Endothelial cell of umbilical vein (primary cell): ENCODE data around the gene TSPAN18. TPM values are rescaled to one million over a fixed set of nuclear protein-coding genes. Genes with fewer than 3 reads are reported as not detected.

ENCODE experiments used
- BruUV-seq: library from RNA; stranded (reverse); fragments of 400-500 nt; replicated peaks from 2 replicates; lab custom pipeline; 2021; lab: Mats Ljungman, UMichigan
- CTCF ChIA-PET: fragments of 300-600, 350-600 bp; sonication (Branson Sonifier 250); formaldehyde crosslinking; loops from one replicate; lab custom pipeline; 2021; ENCODE audit warnings: antibody characterized with exemption, inconsistent platforms; lab: Charles Lee
- POLR2A ChIA-PET: fragments of 300-600, 350-600 bp; sonication (Branson Sonifier 250); formaldehyde crosslinking; loops from one replicate; lab custom pipeline; 2021; ENCODE audit warnings: antibody characterized with exemption, inconsistent platforms; lab: Charles Lee
- DNase-seq: peaks from one replicate; pipeline ENCODE4 v3.0.0-alpha.2; 2011; ENCODE audit warnings: low read depth, low spot score
- FAIRE-seq: peaks from 2 replicates; lab custom pipeline; 2011; peaks lifted over from hg19 to GRCh38; lab: Jason Lieb, UNC
- H2AFZ ChIP-seq: 2 replicates; pipeline ENCODE4 v1.6.0; 2012; ENCODE audit warnings: low read depth, low read length, control low read depth, inconsistent platforms
- H3K27ac ChIP-seq: 2 replicates; pipeline ENCODE4 v1.5.1; 2011; ENCODE audit warnings: low read depth, mild to moderate bottlenecking, control low read depth, low read length, moderate library complexity; ENCODE audit not compliant: insufficient read depth
- H3K27me3 ChIP-seq, 2 experiments: 2 replicates each; pipeline versions ENCODE4 v1.6.0 to v1.6.1; 2011; ENCODE audit warnings: low read length in 2 of 2, mixed read lengths in 1 of 2; ENCODE audit not compliant: control insufficient read depth in 2 of 2, insufficient read depth in 2 of 2
- H3K36me3 ChIP-seq, 2 experiments: 2 replicates in 1 of 2; 3 replicates in 1 of 2; pipeline ENCODE4 v1.5.1; 2011; ENCODE audit warnings: low read length in 2 of 2, mild to moderate bottlenecking in 1 of 2, moderate library complexity in 1 of 2; ENCODE audit not compliant: control insufficient read depth in 2 of 2, insufficient read depth in 2 of 2; ENCODE audit errors: extremely low read depth in 1 of 2
- H3K4me1 ChIP-seq: 3 replicates; pipeline ENCODE4 v1.5.1; 2011; ENCODE audit warnings: mild to moderate bottlenecking, low read length; ENCODE audit not compliant: control insufficient read depth, insufficient read depth; ENCODE audit errors: extremely low read depth
- H3K4me2 ChIP-seq: 2 replicates; pipeline ENCODE4 v1.6.1; 2011; ENCODE audit warnings: low read length, control low read depth, mixed read lengths; ENCODE audit not compliant: insufficient read depth
- H3K4me3 ChIP-seq, 3 experiments: fragments of 200-600 bp in 1 of 3; sonication (generic), shearing (Covaris generic) in 1 of 3; replicated peaks in 1 of 3; 2 replicates each; pipeline ENCODE4 v1.5.1; 2011 to 2016; ENCODE audit warnings: control low read depth in 3 of 3, low read length in 3 of 3, mild to moderate bottlenecking in 2 of 3, inconsistent platforms in 1 of 3, low read depth in 1 of 3, moderate library complexity in 1 of 3; ENCODE audit not compliant: insufficient read depth in 1 of 3
- H3K79me2 ChIP-seq: 2 replicates; pipeline ENCODE4 v1.6.0; 2012; ENCODE audit warnings: low read length, inconsistent platforms; ENCODE audit not compliant: control insufficient read depth, insufficient read depth
- H3K9ac ChIP-seq: replicated peaks from 2 replicates; pipeline ENCODE3; 2011; ENCODE audit warnings: low read length, control low read depth; ENCODE audit not compliant: insufficient read depth; ENCODE audit errors: extremely low read depth
- H3K9me1 ChIP-seq: replicated peaks from 3 replicates; pipeline ENCODE4 v1.6.0; 2011; ENCODE audit warnings: mild to moderate bottlenecking, low read length; ENCODE audit not compliant: control insufficient read depth, insufficient read depth; ENCODE audit errors: extremely low read depth
- H3K9me3 ChIP-seq: replicated peaks from 2 replicates; pipeline ENCODE4 v1.5.1; 2012; ENCODE audit warnings: low read length, inconsistent platforms; ENCODE audit not compliant: control insufficient read depth, insufficient read depth
- H4K20me1 ChIP-seq: replicated peaks from 2 replicates; pipeline ENCODE3; 2011; ENCODE audit warnings: mild to moderate bottlenecking, low read length; ENCODE audit not compliant: control insufficient read depth, insufficient read depth; ENCODE audit errors: extremely low read depth
- EZH2 ChIP-seq: IDR thresholded peaks from 2 replicates; pipeline ENCODE4 v1.6.1; 2012; ENCODE audit warnings: borderline replicate concordance, low read depth, mild to moderate bottlenecking, moderate library complexity, low read length, inconsistent platforms; ENCODE audit not compliant: severe bottlenecking
- FOS ChIP-seq: IDR thresholded peaks from 2 replicates; pipeline ENCODE4 v1.6.1; 2011; ENCODE audit warnings: mild to moderate bottlenecking, low read length, moderate library complexity, borderline replicate concordance; ENCODE audit not compliant: insufficient read depth
- GATA2 ChIP-seq: IDR thresholded peaks from 2 replicates; pipeline ENCODE4 v1.7.0; 2011; ENCODE audit warnings: low read depth, mild to moderate bottlenecking, moderate library complexity, mixed read lengths, low read length; ENCODE audit not compliant: insufficient read length, insufficient read depth
- JUN ChIP-seq: IDR thresholded peaks from 2 replicates; pipeline ENCODE4 v1.6.1; 2011; ENCODE audit warnings: borderline replicate concordance, low read depth; ENCODE audit not compliant: insufficient read length, insufficient read depth
- MYC ChIP-seq: IDR thresholded peaks from one replicate; pipeline ENCODE4 v1.6.1; 2011; ENCODE audit warnings: mild to moderate bottlenecking, low read depth, low read length
- POLR2A ChIP-seq: IDR thresholded peaks from 2 replicates; pipeline ENCODE4 v1.6.1; 2012; ENCODE audit warnings: low read depth, mild to moderate bottlenecking, control low read depth, low read length
- POLR2AphosphoS5 ChIP-seq: IDR thresholded peaks from 2 replicates; pipeline ENCODE4 v1.6.1; 2012; ENCODE audit warnings: low read depth, mild to moderate bottlenecking, control low read depth, low read length, moderate library complexity; ENCODE audit not compliant: insufficient read depth
- dilution Hi-C: fragments of 300-500 bp; cut with MboI; formaldehyde crosslinking; loops from one replicate; pipeline ENCODE4 v1.15.0; 2019; ENCODE audit warnings: low sequenced_read_pairs; ENCODE audit not compliant: extremely low pct_ligation_motif_present
- intact Hi-C: fragments of 100-400 bp; cut with micrococcal nuclease; formaldehyde crosslinking; loops from one replicate; pipeline ENCODE4 v1.10.0; 2022
- polyA plus RNA-seq, 4 experiments: library from polyadenylated mRNA; depleted of rRNA in 3 of 4; stranded (reverse) in 3 of 4; unstranded in 1 of 4; fragments of >200 nt; gene quantifications; 2 replicates each; pipeline versions ENCODE4 v1.2.1 to v1.2.3, GENCODE V29; 2011 to 2012; ENCODE audit warnings: missing spikeins in 1 of 4
- total RNA-seq: library from RNA; stranded (reverse); gene quantifications from 2 replicates; pipeline ENCODE4 v1.2.3, GENCODE V29; 2021
- TF ChIP-seq, protein P1 (sequence below): IDR thresholded peaks from 2 replicates; pipeline ENCODE4 v1.6.1; 2011; ENCODE audit not compliant: insufficient read depth, insufficient read length
- TF ChIP-seq, protein P2 (sequence below), 2 donors: IDR thresholded peaks; 1 replicate in 1 of 2; 2 replicates in 1 of 2; pipeline ENCODE4 v1.5.1; 2011; ENCODE audit warnings: low read length in 2 of 2, mild to moderate bottlenecking in 2 of 2, moderate library complexity in 2 of 2, control low read depth in 1 of 2, inconsistent platforms in 1 of 2, low read depth in 1 of 2; ENCODE audit not compliant: insufficient read depth in 1 of 2; ENCODE audit errors: extremely low read depth in 1 of 2

The TSPAN18 gene
- total and polyA plus RNA-seq, 2 donors (not counting 3 experiments of a cell fraction or from before 2014, with no cell fraction given), result 32.2 to 118 TPM

DNA sequence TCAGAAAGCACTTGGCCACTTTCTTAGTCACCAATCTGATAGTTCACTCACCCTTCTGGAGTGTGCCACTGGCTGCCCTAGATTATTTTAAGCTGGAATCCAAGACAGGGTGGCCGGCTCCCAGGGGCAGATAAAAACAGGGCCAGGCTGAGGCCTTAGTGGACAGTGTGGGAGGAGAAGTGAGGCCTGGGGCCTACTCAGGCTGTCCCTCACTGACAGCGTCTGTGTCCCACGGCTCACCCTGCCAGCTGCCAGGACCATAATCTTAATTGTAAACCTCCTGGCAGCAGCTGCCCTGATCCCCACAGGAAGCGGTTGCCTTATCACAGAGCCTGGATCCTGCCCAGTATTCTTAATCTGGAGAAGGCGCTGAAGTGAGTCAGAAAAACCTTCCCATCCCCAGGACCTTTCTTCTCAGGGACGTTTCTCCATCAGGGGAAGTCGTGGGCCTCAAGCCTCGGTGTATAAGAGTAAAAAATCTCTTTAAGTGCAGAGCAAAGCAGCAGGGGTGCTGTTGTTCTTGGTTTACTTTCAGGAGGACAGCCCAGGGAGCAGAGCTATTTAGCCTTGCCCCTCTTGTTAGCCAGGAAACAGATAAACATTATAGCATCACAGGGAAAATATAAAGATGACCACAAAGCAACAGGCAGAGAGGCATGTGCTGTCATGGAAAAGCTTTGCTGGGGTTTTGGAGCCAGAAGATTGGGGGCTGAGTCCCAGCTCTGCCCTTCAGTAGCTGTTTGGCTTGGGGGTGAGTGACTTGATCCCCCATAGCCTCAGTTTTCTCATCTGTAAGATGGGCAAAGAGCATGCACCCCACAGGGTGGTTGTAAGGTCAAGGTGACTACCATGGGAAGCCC, 39.6 kb downstream of the TSPAN18 start:
- dilution Hi-C loops, result no loop called here
- no TSS peak for BruUV-seq
- DNase-seq (peak; percentile 92), FAIRE-seq (peak; percentile 89)
- CTCF ChIA-PET, result interaction anchor here (0.6 to 2.7 kb wide), 12 partner anchors 9 to 145 kb away, joined by 3 to 18 read pairs (median 4); no protein-coding TSS in a partner anchor
- no peaks in the 10 kb centered on the region for H3K27me3 ChIP-seq
- peaks cover 0 to 11% of the 10 kb centered on the region in 2 experiments for H3K36me3 ChIP-seq
- POLR2A ChIA-PET, result no interaction called here
- H3K9ac ChIP-seq, result peak overlapping the region; percentile 51
- intact Hi-C loops, result loop anchor here (1.0 to 2.0 kb wide), 3 partner anchors 9 to 144 kb away; no protein-coding TSS in a partner anchor
- peak; percentile 59 for TF ChIP-seq POLR2AphosphoS5
- peak; percentile 53 for TF ChIP-seq JUN
- TF ChIP-seq POLR2A, result no peak
- TF ChIP-seq EZH2, result no peak
- TF ChIP-seq, protein P1, sequence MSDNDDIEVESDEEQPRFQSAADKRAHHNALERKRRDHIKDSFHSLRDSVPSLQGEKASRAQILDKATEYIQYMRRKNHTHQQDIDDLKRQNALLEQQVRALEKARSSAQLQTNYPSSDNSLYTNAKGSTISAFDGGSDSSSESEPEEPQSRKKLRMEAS, result no peak
- peak; percentile 93 for TF ChIP-seq GATA2
- no peak for TF ChIP-seq MYC
- TF ChIP-seq FOS, result peak; percentile 77
- TF ChIP-seq, protein P2, sequence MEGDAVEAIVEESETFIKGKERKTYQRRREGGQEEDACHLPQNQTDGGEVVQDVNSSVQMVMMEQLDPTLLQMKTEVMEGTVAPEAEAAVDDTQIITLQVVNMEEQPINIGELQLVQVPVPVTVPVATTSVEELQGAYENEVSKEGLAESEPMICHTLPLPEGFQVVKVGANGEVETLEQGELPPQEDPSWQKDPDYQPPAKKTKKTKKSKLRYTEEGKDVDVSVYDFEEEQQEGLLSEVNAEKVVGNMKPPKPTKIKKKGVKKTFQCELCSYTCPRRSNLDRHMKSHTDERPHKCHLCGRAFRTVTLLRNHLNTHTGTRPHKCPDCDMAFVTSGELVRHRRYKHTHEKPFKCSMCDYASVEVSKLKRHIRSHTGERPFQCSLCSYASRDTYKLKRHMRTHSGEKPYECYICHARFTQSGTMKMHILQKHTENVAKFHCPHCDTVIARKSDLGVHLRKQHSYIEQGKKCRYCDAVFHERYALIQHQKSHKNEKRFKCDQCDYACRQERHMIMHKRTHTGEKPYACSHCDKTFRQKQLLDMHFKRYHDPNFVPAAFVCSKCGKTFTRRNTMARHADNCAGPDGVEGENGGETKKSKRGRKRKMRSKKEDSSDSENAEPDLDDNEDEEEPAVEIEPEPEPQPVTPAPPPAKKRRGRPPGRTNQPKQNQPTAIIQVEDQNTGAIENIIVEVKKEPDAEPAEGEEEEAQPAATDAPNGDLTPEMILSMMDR (IDR thresholded peaks at IDR 0.05; ENCODE audit: extremely low read depth in 1 of 2, insufficient read depth in 1 of 2, low read depth in 1 of 2, low read length in 2 of 2), result no peak
- H3K79me2 ChIP-seq, result no peaks in the 10 kb centered on the region
- H3K4me3 ChIP-seq, result no peak overlapping the region
- peak overlapping the region; percentile 28 for H3K4me2 ChIP-seq
- H2AFZ ChIP-seq, result peak overlapping the region; percentile 0
- H3K9me1 ChIP-seq, result no peaks in the 10 kb centered on the region
- H3K27ac ChIP-seq, result peak overlapping the region; percentile 68
- H4K20me1 ChIP-seq, result no peaks in the 10 kb centered on the region
- peaks cover 34% of the 10 kb centered on the region for H3K4me1 ChIP-seq
- H3K9me3 ChIP-seq, result no peaks in the 10 kb centered on the region
